Activated B cell treated with CpG ODN at 0.5 μM for 24 hours (primary cell): Measurements from ENCODE around the gene KRTCAP3. TPM values are rescaled to one million over a fixed set of nuclear protein-coding genes. Genes with fewer than 3 reads are reported as not detected.

Experiments
- ATAC-seq: fragments of 200-7000 bp; cut with Tn5 transposase; one replicate; pipeline ENCODE4 v1.10.0; 2021; ENCODE audit warnings: low read depth, mild to moderate bottlenecking, moderate library complexity
- CTCF ChIA-PET: fragments of 350-600 bp; sonication (Branson Sonifier 250); formaldehyde crosslinking; loops from one replicate; lab custom pipeline; 2021; ENCODE audit warnings: antibody characterized with exemption; lab: Charles Lee
- POLR2A ChIA-PET: fragments of 350-600 bp; sonication (Branson Sonifier 250); formaldehyde crosslinking; loops from one replicate; lab custom pipeline; 2021; ENCODE audit warnings: antibody characterized with exemption; lab: Charles Lee
- DNase-seq: peaks from one replicate; pipeline ENCODE4 v3.0.0; 2022
- H3K27ac Mint-ChIP-seq: one replicate; pipeline ENCODE4 v1.8.0; 2020; ENCODE audit warnings: mixed read lengths
- H3K27me3 Mint-ChIP-seq: one replicate; pipeline ENCODE4 v1.8.0; 2021; ENCODE audit warnings: mixed read lengths
- H3K36me3 Mint-ChIP-seq: one replicate; pipeline ENCODE4 v1.8.0; 2021; ENCODE audit warnings: low read depth, mixed read lengths
- H3K4me1 Mint-ChIP-seq: one replicate; pipeline ENCODE4 v1.8.0; 2021; ENCODE audit warnings: mixed read lengths
- H3K4me3 Mint-ChIP-seq: one replicate; pipeline ENCODE4 v1.8.0; 2020; ENCODE audit warnings: mild to moderate bottlenecking, mixed read lengths
- H3K9me3 Mint-ChIP-seq: one replicate; pipeline ENCODE4 v1.8.0; 2020; ENCODE audit warnings: mixed read lengths
- CTCF ChIP-seq: fragments of 200-600 bp; IDR thresholded peaks from one replicate; pipeline ENCODE4 v1.8.0; 2022; ENCODE audit warnings: antibody characterized with exemption, mild to moderate bottlenecking
- intact Hi-C: fragments of 100-400 bp; cut with micrococcal nuclease; formaldehyde crosslinking; loops from one replicate; pipeline ENCODE4 v1.15.1; 2024
- total RNA-seq: library from RNA; stranded (reverse); gene quantifications from 2 replicates; pipeline ENCODE4 v1.2.3, GENCODE V29; 2022

The KRTCAP3 gene
- total RNA-seq, 1 donor from 2014 or later, result 10.0 TPM

- no peak overlapping the region for H3K4me3 Mint-ChIP-seq
- H3K27ac Mint-ChIP-seq, result no peak overlapping the region
- ChIA-PET CTCF (no interaction called here), POLR2A (no interaction called here)
- intact Hi-C loops, result no loop called here
- H3K27me3 Mint-ChIP-seq, result no peaks in the 10 kb centered on the region
- H3K36me3 Mint-ChIP-seq, result peaks cover 5% of the 10 kb centered on the region
- no peaks in the 10 kb centered on the region for H3K9me3 Mint-ChIP-seq
- ATAC-seq (no peak), DNase-seq (no peak)
- no peak for TF ChIP-seq CTCF
- no peaks in the 10 kb centered on the region for H3K4me1 Mint-ChIP-seq
These were observed 22.3 kb downstream of the KRTCAP3 start for GRCh38 chr2:27464443-27464842.

GRCh38 chr2:27471961-27472360 is 29.8 kb downstream of the KRTCAP3 start:
- Mint-ChIP-seq H3K27ac (no peak overlapping the region), H3K4me1 (no peaks in the 10 kb centered on the region), H3K4me3 (no peak overlapping the region), H3K9me3 (no peaks in the 10 kb centered on the region), H3K36me3 (peaks cover 30% of the 10 kb centered on the region), H3K27me3 (no peaks in the 10 kb centered on the region)
- POLR2A ChIA-PET, result no interaction called here
- CTCF ChIA-PET, result no interaction called here
- ATAC-seq (no peak), DNase-seq (no peak)
- intact Hi-C loops, result no loop called here
- TF ChIP-seq CTCF, result no peak

GRCh38 chr2:27485496-27485895 is 43.3 kb downstream of the KRTCAP3 start:
- no peak for ATAC-seq
- intact Hi-C loops, result loop anchor here (5.0 kb wide), 3 partner anchors 43 to 453 kb away; partner anchors contain the start of genes ATRAID, KRTCAP3, SLC5A6 and TMEM214
- ChIA-PET POLR2A (no interaction called here), CTCF (no interaction called here)
- Mint-ChIP-seq H3K27me3 (no peaks in the 10 kb centered on the region), H3K4me3 (no peak overlapping the region), H3K9me3 (no peaks in the 10 kb centered on the region), H3K4me1 (peaks cover 24% of the 10 kb centered on the region), H3K36me3 (peaks cover 16% of the 10 kb centered on the region), H3K27ac (no peak overlapping the region)
- no peak for DNase-seq
- TF ChIP-seq CTCF, result no peak

- ChIA-PET POLR2A (no interaction called here), CTCF (interaction anchor here (0.7 kb wide), 1 partner anchor 408 kb away, joined by 3 read pairs; no protein-coding TSS in a partner anchor)
- peaks cover 15% of the 10 kb centered on the region for H3K27me3 Mint-ChIP-seq
- peak overlapping the region; percentile 86 for H3K4me3 Mint-ChIP-seq
- intact Hi-C loops, result loop anchor here (1.0 to 5.0 kb wide), 12 partner anchors 47 to 1262 kb away; partner anchors contain the start of genes AGBL5, ATRAID, BABAM2 and EIF2B4
- no peaks in the 10 kb centered on the region for H3K9me3 Mint-ChIP-seq
- ATAC-seq (no peak), DNase-seq (no peak)
- H3K36me3 Mint-ChIP-seq, result peaks cover 4% of the 10 kb centered on the region
- peaks cover 21% of the 10 kb centered on the region for H3K4me1 Mint-ChIP-seq
- peak overlapping the region; percentile 79 for H3K27ac Mint-ChIP-seq
- TF ChIP-seq CTCF, result no peak
These were observed 46.9 kb downstream of the KRTCAP3 start for GRCh38 chr2:27489118-27489497.

- H3K36me3 Mint-ChIP-seq, result peaks cover 3% of the 10 kb centered on the region
- peak within 1 kb of the TSS; percentile 86 for H3K4me3 Mint-ChIP-seq
- H3K9me3 Mint-ChIP-seq, result no peaks in the 10 kb centered on the region
- H3K27me3 Mint-ChIP-seq, result peaks cover 19% of the 10 kb centered on the region
- CTCF ChIA-PET, result interaction anchor here (1.2 kb wide), 1 partner anchor 194 kb away, joined by 3 read pairs; no protein-coding TSS in a partner anchor
- intact Hi-C loops, result loop anchor here (1.0 to 5.0 kb wide), 12 partner anchors 47 to 1261 kb away; partner anchors contain the start of genes AGBL5, ATRAID, BABAM2 and EIF2B4
- peaks cover 26% of the 10 kb centered on the region for H3K4me1 Mint-ChIP-seq
- peak; percentile 92 for DNase-seq
- peak; percentile 96 for ATAC-seq
- TF ChIP-seq CTCF, result no peak
- POLR2A ChIA-PET, result no interaction called here
- peak within 1 kb of the TSS; percentile 79 for H3K27ac Mint-ChIP-seq
These were observed 47.6 kb downstream of the KRTCAP3 start, which contains the start of gene IFT172 for GRCh38 chr2:27489498-27490397. IFT172 (minus strand) TSS chr2:27489743; CDS start chr2:27489653, 90 bp downstream.
